T-helper 17 cell (primary cell): ENCODE data around the gene FAM131C. TPM values are rescaled to one million over a fixed set of nuclear protein-coding genes. Genes with fewer than 3 reads are reported as not detected.

Source experiments
- ATAC-seq: fragments of 150-1000 bp; cut with Tn5 transposase; 2 replicates; pipeline ENCODE4 v1.10.0; 2021; ENCODE audit warnings: mild to moderate bottlenecking, moderate library complexity
- DNase-seq, 3 donors: peaks; one replicate each; pipeline versions ENCODE4 v3.0.0 to v3.0.0-alpha.2; 2020 to 2021
- H3K9me3 ChIP-seq: one replicate; pipeline ENCODE4 v1.7.0; 2013; ENCODE audit warnings: low read length, mild to moderate bottlenecking; ENCODE audit not compliant: control insufficient read depth, poor library complexity, severe bottlenecking
- H3K27ac Mint-ChIP-seq: one replicate; pipeline ENCODE4 v1.8.0; 2022; ENCODE audit warnings: mild to moderate bottlenecking, moderate library complexity, mixed read lengths
- H3K27me3 Mint-ChIP-seq: one replicate; pipeline ENCODE4 v1.8.0; 2022; ENCODE audit warnings: mixed read lengths
- H3K36me3 Mint-ChIP-seq: one replicate; pipeline ENCODE4 v1.8.0; 2022; ENCODE audit warnings: low read depth, mixed read lengths
- H3K4me1 Mint-ChIP-seq: one replicate; pipeline ENCODE4 v1.8.0; 2022; ENCODE audit warnings: mild to moderate bottlenecking, mixed read lengths
- H3K4me3 Mint-ChIP-seq: one replicate; pipeline ENCODE4 v1.8.0; 2022; ENCODE audit warnings: mild to moderate bottlenecking, moderate library complexity, mixed read lengths
- total RNA-seq, 4 donors: library from RNA in 2 of 4; stranded (reverse) in 2 of 4; gene quantifications; one replicate each; pipeline ENCODE4 v1.2.3 and lab custom pipeline; 2022 to 2026

Gene FAM131C
- total RNA-seq, 2 donors from 2014 or later: not detected

- peaks cover 25% of the 10 kb centered on the region for H3K27me3 Mint-ChIP-seq
- no peak overlapping the region for H3K4me3 Mint-ChIP-seq
- H3K27ac Mint-ChIP-seq: no peak overlapping the region
- no peak for ATAC-seq
- DNase-seq: no peak
- no peaks in the 10 kb centered on the region for H3K9me3 ChIP-seq
- no peaks in the 10 kb centered on the region for H3K36me3 Mint-ChIP-seq
- H3K4me1 Mint-ChIP-seq: peaks cover 9% of the 10 kb centered on the region
These were observed 19.6 kb upstream of the FAM131C start for GRCh38 chr1:16092923-16093511.

- Mint-ChIP-seq H3K27me3 (peaks cover 25% of the 10 kb centered on the region), H3K27ac (no peak overlapping the region), H3K4me1 (peaks cover 9% of the 10 kb centered on the region), H3K36me3 (no peaks in the 10 kb centered on the region), H3K4me3 (no peak overlapping the region)
- no peaks in the 10 kb centered on the region for H3K9me3 ChIP-seq
- DNase-seq (no peak), ATAC-seq (no peak)
These were observed 18.9 kb upstream of the FAM131C start for GRCh38 chr1:16092097-16092922.

- ATAC-seq (no peak), DNase-seq (no peak)
- no peaks in the 10 kb centered on the region for H3K9me3 ChIP-seq
- no peak overlapping the region for H3K27ac Mint-ChIP-seq
- H3K4me1 Mint-ChIP-seq: peaks cover 9% of the 10 kb centered on the region
- no peaks in the 10 kb centered on the region for H3K36me3 Mint-ChIP-seq
- H3K4me3 Mint-ChIP-seq: no peak overlapping the region
- peaks cover 16% of the 10 kb centered on the region for H3K27me3 Mint-ChIP-seq
These were observed 17.8 kb upstream of the FAM131C start for GRCh38 chr1:16091296-16091695.

GRCh38 chr1:16090076-16090826 is 16.8 kb upstream of the FAM131C start:
- Mint-ChIP-seq H3K4me3 (no peak overlapping the region), H3K27ac (no peak overlapping the region), H3K4me1 (peaks cover 9% of the 10 kb centered on the region), H3K36me3 (no peaks in the 10 kb centered on the region), H3K27me3 (peaks cover 10% of the 10 kb centered on the region)
- no peaks in the 10 kb centered on the region for H3K9me3 ChIP-seq
- no peak for DNase-seq
- ATAC-seq: no peak

GRCh38 chr1:16088996-16089395 is 15.5 kb upstream of the FAM131C start:
- H3K27ac Mint-ChIP-seq: no peak overlapping the region
- H3K36me3 Mint-ChIP-seq: no peaks in the 10 kb centered on the region
- DNase-seq (no peak), ATAC-seq (no peak)
- no peaks in the 10 kb centered on the region for H3K9me3 ChIP-seq
- peaks cover 6% of the 10 kb centered on the region for H3K27me3 Mint-ChIP-seq
- peaks cover 7% of the 10 kb centered on the region for H3K4me1 Mint-ChIP-seq
- no peak overlapping the region for H3K4me3 Mint-ChIP-seq

- DNase-seq (no peak), ATAC-seq (no peak)
- Mint-ChIP-seq H3K27me3 (peaks cover 6% of the 10 kb centered on the region), H3K27ac (no peak overlapping the region), H3K36me3 (no peaks in the 10 kb centered on the region), H3K4me3 (no peak overlapping the region), H3K4me1 (peaks cover 7% of the 10 kb centered on the region)
- H3K9me3 ChIP-seq: no peaks in the 10 kb centered on the region
These were observed 15.0 kb upstream of the FAM131C start for GRCh38 chr1:16088351-16088911.

GRCh38 chr1:16087733-16088132 is 14.3 kb upstream of the FAM131C start:
- no peak overlapping the region for H3K4me3 Mint-ChIP-seq
- no peaks in the 10 kb centered on the region for H3K9me3 ChIP-seq
- peaks cover 8% of the 10 kb centered on the region for H3K27me3 Mint-ChIP-seq
- no peaks in the 10 kb centered on the region for H3K36me3 Mint-ChIP-seq
- no peak for DNase-seq
- peaks cover 7% of the 10 kb centered on the region for H3K4me1 Mint-ChIP-seq
- no peak for ATAC-seq
- H3K27ac Mint-ChIP-seq: no peak overlapping the region

- no peak overlapping the region for H3K27ac Mint-ChIP-seq
- H3K9me3 ChIP-seq: no peaks in the 10 kb centered on the region
- H3K36me3 Mint-ChIP-seq: no peaks in the 10 kb centered on the region
- ATAC-seq (no peak), DNase-seq (no peak)
- no peak overlapping the region for H3K4me3 Mint-ChIP-seq
- peaks cover 4% of the 10 kb centered on the region for H3K27me3 Mint-ChIP-seq
- H3K4me1 Mint-ChIP-seq: peaks cover 7% of the 10 kb centered on the region
These were observed 12.1 kb upstream of the FAM131C start for GRCh38 chr1:16085522-16085921.

- Mint-ChIP-seq H3K36me3 (no peaks in the 10 kb centered on the region), H3K27ac (no peak overlapping the region), H3K27me3 (peaks cover 4% of the 10 kb centered on the region), H3K4me3 (no peak overlapping the region), H3K4me1 (peaks cover 5% of the 10 kb centered on the region)
- ATAC-seq (no peak), DNase-seq (no peak)
- no peaks in the 10 kb centered on the region for H3K9me3 ChIP-seq
These were observed 10.0 kb upstream of the FAM131C start for GRCh38 chr1:16083486-16083885.

GRCh38 chr1:16082283-16083038 is 9.0 kb upstream of the FAM131C start:
- no peaks in the 10 kb centered on the region for H3K36me3 Mint-ChIP-seq
- H3K27ac Mint-ChIP-seq: no peak overlapping the region
- no peak overlapping the region for H3K4me3 Mint-ChIP-seq
- peaks cover 4% of the 10 kb centered on the region for H3K27me3 Mint-ChIP-seq
- peaks cover 5% of the 10 kb centered on the region for H3K4me1 Mint-ChIP-seq
- ATAC-seq: peak; percentile 53
- no peaks in the 10 kb centered on the region for H3K9me3 ChIP-seq
- peak; percentile 19 to 54 (median 26) for DNase-seq

- H3K9me3 ChIP-seq: no peaks in the 10 kb centered on the region
- no peak overlapping the region for H3K4me3 Mint-ChIP-seq
- H3K4me1 Mint-ChIP-seq: peaks cover 5% of the 10 kb centered on the region
- H3K27ac Mint-ChIP-seq: no peak overlapping the region
- no peak for DNase-seq
- H3K36me3 Mint-ChIP-seq: no peaks in the 10 kb centered on the region
- H3K27me3 Mint-ChIP-seq: peaks cover 4% of the 10 kb centered on the region
- no peak for ATAC-seq
These were observed 8.2 kb upstream of the FAM131C start for GRCh38 chr1:16081636-16082035.

- no peaks in the 10 kb centered on the region for H3K9me3 ChIP-seq
- DNase-seq (no peak), ATAC-seq (no peak)
- Mint-ChIP-seq H3K27me3 (peaks cover 4% of the 10 kb centered on the region), H3K27ac (no peak overlapping the region), H3K36me3 (no peaks in the 10 kb centered on the region), H3K4me3 (no peak overlapping the region), H3K4me1 (peaks cover 5% of the 10 kb centered on the region)
These were observed 7.1 kb upstream of the FAM131C start for GRCh38 chr1:16080422-16081150.
